Measurements from ENCODE around the gene NAT9.

DNA sequence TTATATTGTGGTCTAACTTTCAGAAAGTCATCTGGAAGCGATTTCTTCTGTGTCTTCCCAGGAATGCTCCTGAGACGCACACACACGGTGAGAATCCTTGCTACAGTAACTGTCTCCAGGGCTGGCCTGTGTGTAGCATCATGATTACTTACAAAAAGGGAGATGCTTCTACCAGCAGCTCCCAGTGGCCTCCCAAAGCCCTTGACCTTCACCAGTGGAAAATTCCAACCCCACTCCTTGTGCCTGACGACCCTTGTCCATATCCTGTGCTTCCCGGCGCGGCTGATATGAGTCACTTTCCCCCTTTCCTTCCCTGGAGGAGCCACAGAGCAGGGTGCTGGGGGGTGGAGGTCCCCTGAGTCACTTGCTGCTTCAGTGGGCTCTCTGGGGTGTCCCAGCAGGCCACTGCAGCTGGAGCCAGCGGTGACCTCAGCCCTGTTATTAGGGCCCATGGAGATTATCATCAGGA is 22.1 kb upstream of the NAT9 start:
- no peak for TF ChIP-seq CTCF (IDR thresholded peaks at IDR 0.05)
- no peak for TF ChIP-seq POLR2A (IDR thresholded peaks at IDR 0.05)

Measured in right lobe of liver (tissue), 4 donors.